ENCODE results near the gene TIPARP. TPM values are rescaled to one million over a fixed set of nuclear protein-coding genes. Genes with fewer than 3 reads are reported as not detected.
A peak's percentile ranks its signal among the peaks of the same experiment; 100 is the strongest.

Gene TIPARP
- total RNA-seq, 4 donors from 2014 or later: 49.8 to 144 (median 72.6) TPM

DNA sequence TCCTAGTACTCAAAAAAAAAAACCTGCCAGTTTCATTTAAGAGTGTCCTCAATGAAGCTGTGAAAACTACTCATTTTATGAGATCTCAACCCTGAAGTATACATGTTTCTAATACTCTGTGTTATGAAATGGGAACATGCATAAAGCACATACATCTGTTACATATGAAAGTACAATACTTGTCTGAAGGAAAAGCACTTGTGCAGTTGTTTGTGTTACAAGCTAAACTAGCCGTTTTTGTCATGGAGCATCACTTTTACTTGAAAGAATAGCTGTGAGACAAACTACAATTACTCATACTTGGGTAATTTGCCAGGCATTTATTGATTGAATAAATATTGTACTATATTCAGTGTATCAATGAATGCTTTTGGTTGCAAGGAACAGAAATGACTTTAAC, 72.7 kb downstream of the TIPARP start:
- Histone ChIP-seq H3K4me3 (no peak overlapping the region), H3K9me3 (no peaks in the 10 kb centered on the region), H3K27me3 (no peaks in the 10 kb centered on the region), H3K4me1 (peaks cover 0 to 4% (median 0%) of the 10 kb centered on the region in 3 donors), H3K36me3 (no peaks in the 10 kb centered on the region), H3K27ac (no peak overlapping the region)
- ATAC-seq: no peak
- TF ChIP-seq POLR2AphosphoS5 (IDR thresholded peaks at IDR 0.05) (no peak), EP300 (IDR thresholded peaks at IDR 0.05) (no peak), POLR2A (IDR thresholded peaks at IDR 0.05) (no peak)
- TF ChIP-seq, protein P1, sequence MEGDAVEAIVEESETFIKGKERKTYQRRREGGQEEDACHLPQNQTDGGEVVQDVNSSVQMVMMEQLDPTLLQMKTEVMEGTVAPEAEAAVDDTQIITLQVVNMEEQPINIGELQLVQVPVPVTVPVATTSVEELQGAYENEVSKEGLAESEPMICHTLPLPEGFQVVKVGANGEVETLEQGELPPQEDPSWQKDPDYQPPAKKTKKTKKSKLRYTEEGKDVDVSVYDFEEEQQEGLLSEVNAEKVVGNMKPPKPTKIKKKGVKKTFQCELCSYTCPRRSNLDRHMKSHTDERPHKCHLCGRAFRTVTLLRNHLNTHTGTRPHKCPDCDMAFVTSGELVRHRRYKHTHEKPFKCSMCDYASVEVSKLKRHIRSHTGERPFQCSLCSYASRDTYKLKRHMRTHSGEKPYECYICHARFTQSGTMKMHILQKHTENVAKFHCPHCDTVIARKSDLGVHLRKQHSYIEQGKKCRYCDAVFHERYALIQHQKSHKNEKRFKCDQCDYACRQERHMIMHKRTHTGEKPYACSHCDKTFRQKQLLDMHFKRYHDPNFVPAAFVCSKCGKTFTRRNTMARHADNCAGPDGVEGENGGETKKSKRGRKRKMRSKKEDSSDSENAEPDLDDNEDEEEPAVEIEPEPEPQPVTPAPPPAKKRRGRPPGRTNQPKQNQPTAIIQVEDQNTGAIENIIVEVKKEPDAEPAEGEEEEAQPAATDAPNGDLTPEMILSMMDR (IDR thresholded peaks at IDR 0.05): no peak
- WGBS, 2 donors (ENCODE audit: low coverage in 1 of 2): 81 to 83% methylated on average over 1 of the region's 1 CpG

DNA sequence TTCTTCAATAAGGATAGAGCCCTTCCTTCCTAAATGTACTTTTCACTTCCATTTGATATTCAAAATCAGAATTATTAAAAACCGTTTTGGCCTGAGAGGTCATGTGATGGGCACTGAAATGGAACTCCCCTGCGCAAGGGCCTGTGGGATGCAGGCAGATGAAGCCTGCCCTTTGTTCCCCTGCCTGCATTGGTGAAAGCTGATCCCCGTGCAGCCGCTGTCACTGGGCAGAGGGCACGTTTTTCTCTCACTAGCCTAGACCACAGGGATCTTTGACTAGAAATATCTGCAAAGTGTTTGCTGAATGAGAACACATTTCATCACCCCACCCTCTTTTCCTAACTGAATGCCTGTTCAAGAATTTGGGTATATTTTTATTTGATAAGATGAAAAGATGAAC, 74.9 kb downstream of the TIPARP start:
- Histone ChIP-seq H3K4me3 (no peak overlapping the region), H3K36me3 (no peaks in the 10 kb centered on the region), H3K4me1 (peaks cover 0 to 4% (median 0%) of the 10 kb centered on the region in 3 donors), H3K27ac (no peak overlapping the region), H3K27me3 (no peaks in the 10 kb centered on the region), H3K9me3 (no peaks in the 10 kb centered on the region)
- 53 to 73% methylated on average over 3 of the region's 5 CpGs for WGBS, 2 donors (ENCODE audit: low coverage in 1 of 2)
- TF ChIP-seq POLR2AphosphoS5 (IDR thresholded peaks at IDR 0.05) (no peak), POLR2A (IDR thresholded peaks at IDR 0.05) (no peak), EP300 (IDR thresholded peaks at IDR 0.05) (no peak)
- TF ChIP-seq, protein P1 (IDR thresholded peaks at IDR 0.05): no peak
- ATAC-seq: no peak

DNA sequence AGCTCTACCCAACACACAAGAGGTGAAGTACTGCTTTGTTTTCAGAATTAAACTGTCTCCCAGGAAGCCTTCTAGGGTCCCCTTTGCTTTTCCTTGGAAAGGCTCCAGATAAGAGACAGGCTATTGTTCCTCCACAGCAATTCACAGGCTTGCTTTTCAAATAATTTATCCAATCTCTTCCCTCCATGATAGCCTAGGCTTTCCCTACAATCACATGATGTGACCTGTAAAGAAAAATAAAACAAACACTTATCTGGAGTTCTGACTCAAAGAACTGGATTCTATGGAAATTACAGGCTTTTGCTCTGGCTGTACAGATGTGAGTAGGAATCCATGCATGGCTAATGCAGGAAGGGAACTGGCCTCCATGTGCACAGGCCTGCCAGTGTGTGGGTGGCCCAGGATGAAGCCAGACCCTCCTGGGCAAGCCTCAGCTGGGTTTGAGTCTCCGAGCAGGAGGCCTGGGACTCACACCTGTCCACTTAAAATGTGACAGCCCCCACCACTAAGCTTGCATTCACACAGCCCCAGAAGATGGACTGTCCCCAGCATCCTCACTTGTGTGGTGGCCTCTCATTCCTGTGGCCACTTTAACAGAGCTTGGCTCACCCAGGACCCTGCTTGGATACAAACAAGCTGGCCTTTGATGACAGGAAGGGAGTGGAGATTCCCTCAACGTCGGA, 75.9 kb downstream of the TIPARP start:
- H3K4me1 ChIP-seq: peaks cover 0 to 4% (median 0%) of the 10 kb centered on the region in 3 donors
- ATAC-seq: no peak
- 0 to 57% methylated on average over 2 to 3 of the region's 3 CpGs for WGBS, 2 donors (ENCODE audit: low coverage in 1 of 2)
- H3K36me3 ChIP-seq: no peaks in the 10 kb centered on the region
- H3K27ac ChIP-seq: no peak overlapping the region
- TF ChIP-seq, protein P1 (IDR thresholded peaks at IDR 0.05): no peak
- no peak for TF ChIP-seq POLR2A (IDR thresholded peaks at IDR 0.05)
- TF ChIP-seq POLR2AphosphoS5 (IDR thresholded peaks at IDR 0.05): no peak
- TF ChIP-seq EP300 (IDR thresholded peaks at IDR 0.05): no peak
- no peaks in the 10 kb centered on the region for H3K9me3 ChIP-seq
- no peaks in the 10 kb centered on the region for H3K27me3 ChIP-seq
- no peak overlapping the region for H3K4me3 ChIP-seq

DNA sequence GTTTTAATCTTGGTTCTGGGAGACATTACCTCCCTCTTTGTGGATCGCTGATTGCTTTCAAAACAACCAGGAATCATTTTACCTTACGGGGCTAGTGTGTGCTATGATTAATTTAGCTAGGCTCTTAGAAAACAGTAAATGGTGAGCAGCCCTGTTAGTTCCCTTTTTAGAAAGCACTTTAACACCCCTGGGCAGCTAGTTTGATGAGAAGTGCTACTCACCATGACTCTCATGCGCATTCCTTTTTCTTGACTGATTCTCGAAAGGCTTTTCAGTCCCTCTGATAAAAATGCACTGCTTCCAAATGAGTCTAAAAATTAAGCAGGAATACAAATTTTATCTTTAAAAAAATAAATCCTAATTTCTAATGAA, 76.5 kb downstream of the TIPARP start:
- H3K36me3 ChIP-seq: no peaks in the 10 kb centered on the region
- H3K27ac ChIP-seq: no peak overlapping the region
- no peak for ATAC-seq
- H3K27me3 ChIP-seq: no peaks in the 10 kb centered on the region
- 76 to 90% methylated on average over 3 to 4 of the region's 4 CpGs for WGBS, 2 donors (ENCODE audit: low coverage in 1 of 2)
- peaks cover 0 to 3% (median 0%) of the 10 kb centered on the region in 3 donors for H3K4me1 ChIP-seq
- no peaks in the 10 kb centered on the region for H3K9me3 ChIP-seq
- no peak overlapping the region for H3K4me3 ChIP-seq
- no peak for TF ChIP-seq POLR2AphosphoS5 (IDR thresholded peaks at IDR 0.05)
- TF ChIP-seq POLR2A (IDR thresholded peaks at IDR 0.05): no peak
- TF ChIP-seq, protein P1 (IDR thresholded peaks at IDR 0.05): no peak
- no peak for TF ChIP-seq EP300 (IDR thresholded peaks at IDR 0.05)

DNA sequence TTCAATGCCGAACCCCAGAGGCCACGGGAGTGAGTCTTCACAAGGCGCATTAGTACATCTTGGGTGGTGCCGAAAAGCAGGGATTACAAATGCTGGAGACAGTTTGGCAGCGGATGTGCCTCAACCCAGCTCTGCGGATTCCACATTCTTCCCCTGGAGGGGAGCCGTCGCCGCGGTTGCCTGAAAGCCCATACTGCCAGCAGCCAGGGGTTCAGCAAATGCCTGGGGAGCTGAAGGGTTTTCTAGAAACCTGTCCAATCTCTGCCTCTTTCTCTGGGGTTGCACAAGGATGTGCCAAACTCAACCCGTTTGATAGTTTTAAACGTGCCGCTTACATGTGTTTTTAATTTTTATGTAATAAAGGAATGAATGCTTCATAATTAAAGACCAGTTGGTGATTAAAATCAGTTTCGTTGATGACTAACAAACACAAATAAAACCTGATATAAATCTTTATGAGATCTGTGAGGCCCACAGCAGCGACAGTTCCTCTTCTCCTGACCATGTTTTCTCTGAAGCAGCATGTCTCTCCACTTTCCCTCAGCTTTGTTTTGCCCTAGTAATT, 77.2 kb downstream of the TIPARP start:
- H3K4me1 ChIP-seq: no peaks in the 10 kb centered on the region
- whole genome bisulfite sequencing, 2 donors (ENCODE audit: low coverage in 1 of 2): 42 to 55% methylated on average over 9 of the region's 15 CpGs
- TF ChIP-seq POLR2A (IDR thresholded peaks at IDR 0.05): no peak
- TF ChIP-seq POLR2AphosphoS5 (IDR thresholded peaks at IDR 0.05): no peak
- TF ChIP-seq, protein P1 (IDR thresholded peaks at IDR 0.05): no peak
- no peak for TF ChIP-seq EP300 (IDR thresholded peaks at IDR 0.05)
- H3K4me3 ChIP-seq: no peak overlapping the region
- H3K27ac ChIP-seq: no peak overlapping the region
- no peaks in the 10 kb centered on the region for H3K27me3 ChIP-seq
- ATAC-seq: peak; percentile 67
- H3K36me3 ChIP-seq: no peaks in the 10 kb centered on the region
- no peaks in the 10 kb centered on the region for H3K9me3 ChIP-seq

Data from gastroesophageal sphincter (tissue), 4 donors.